Heart left ventricle (tissue), 13 donors: ENCODE data around the gene KLHL42.

Source experiments
- POLR2A ChIP-seq, 2 donors: fragments of 450-650 bp; IDR thresholded peaks; one replicate each; pipeline ENCODE4 v1.6.1; 2017; ENCODE audit warnings: antibody characterized with exemption in 2 of 2, mild to moderate bottlenecking in 2 of 2, moderate library complexity in 2 of 2
- TF ChIP-seq, protein P1 (sequence below), 12 donors: fragments of 200-600 bp; sonication (generic) in 4 of 12; IDR thresholded peaks; one replicate each; pipeline versions ENCODE4 v1.5.0 to v1.8.0; 2018 to 2022; ENCODE audit warnings: antibody characterized with exemption in 12 of 12, mild to moderate bottlenecking in 5 of 12
- donor health status: ischemic (EF 13 %, LVEDD 7.1; RV severe dilation, severe dysfunction).
- donor health status: DM: no; HTN: yes; CAD: no.
- donor health status: DM: no; HTN: no; CAD: no.
- donor health status: ischemic (EF 25% LVEDD 6.9; RV normal size, moderate dysfunction).
- donor health status: ischemic (EF 25% LVEDD 5.7; RV mildly dilated, moderate dysfunction).
- donor health status: ischemic (EF 35%, LVEDD 5.7; RV mildly dilated, moderate dysfunction).
- donor health status: nonischemic (EF 11% LVEDD 7.7; RV severe dilation, severe dysfunction).
- donor health status: DM: yes; HTN: yes; CAD: no.
- donor health status: PGD.
- donor health status: ischemic (EF 29% LVEDD 5.4; RV normal size, mild dysfunction).
- donor health status: nonischemic (EF 23%, LVEDD 6.1; RV moderate dilation, normal function).

DNA sequence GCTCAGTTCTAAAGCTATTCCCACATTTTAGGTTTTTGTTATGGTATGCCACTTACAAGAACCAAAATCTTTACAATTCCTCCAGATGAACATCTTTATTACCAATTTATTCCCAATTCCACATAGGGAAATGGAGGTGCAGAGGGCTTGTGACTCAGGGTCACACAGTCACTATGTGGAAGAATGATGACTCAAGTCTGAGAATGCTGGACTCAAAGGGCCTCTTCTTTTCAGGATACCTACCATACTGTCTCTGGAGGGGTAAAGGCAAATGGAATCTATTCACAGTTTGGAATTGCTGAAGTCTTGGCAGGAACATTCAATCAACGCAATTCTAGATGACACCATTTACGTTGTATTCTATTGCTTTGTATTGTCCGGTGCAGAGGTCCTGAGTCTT lies 48.2 kb downstream of the KLHL42 start:
- TF ChIP-seq, protein P1, sequence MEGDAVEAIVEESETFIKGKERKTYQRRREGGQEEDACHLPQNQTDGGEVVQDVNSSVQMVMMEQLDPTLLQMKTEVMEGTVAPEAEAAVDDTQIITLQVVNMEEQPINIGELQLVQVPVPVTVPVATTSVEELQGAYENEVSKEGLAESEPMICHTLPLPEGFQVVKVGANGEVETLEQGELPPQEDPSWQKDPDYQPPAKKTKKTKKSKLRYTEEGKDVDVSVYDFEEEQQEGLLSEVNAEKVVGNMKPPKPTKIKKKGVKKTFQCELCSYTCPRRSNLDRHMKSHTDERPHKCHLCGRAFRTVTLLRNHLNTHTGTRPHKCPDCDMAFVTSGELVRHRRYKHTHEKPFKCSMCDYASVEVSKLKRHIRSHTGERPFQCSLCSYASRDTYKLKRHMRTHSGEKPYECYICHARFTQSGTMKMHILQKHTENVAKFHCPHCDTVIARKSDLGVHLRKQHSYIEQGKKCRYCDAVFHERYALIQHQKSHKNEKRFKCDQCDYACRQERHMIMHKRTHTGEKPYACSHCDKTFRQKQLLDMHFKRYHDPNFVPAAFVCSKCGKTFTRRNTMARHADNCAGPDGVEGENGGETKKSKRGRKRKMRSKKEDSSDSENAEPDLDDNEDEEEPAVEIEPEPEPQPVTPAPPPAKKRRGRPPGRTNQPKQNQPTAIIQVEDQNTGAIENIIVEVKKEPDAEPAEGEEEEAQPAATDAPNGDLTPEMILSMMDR (IDR thresholded peaks at IDR 0.05) = no peak
- TF ChIP-seq POLR2A (IDR thresholded peaks at IDR 0.05) = no peak
